Sigmoid colon (tissue), 7 donors: ENCODE data around the gene USP43. TPM values are rescaled to one million over a fixed set of nuclear protein-coding genes. Genes with fewer than 3 reads are reported as not detected.

Experiments used
- DNase-seq: peaks from one replicate; pipeline ENCODE4 v3.0.0-alpha.2; 2019
- H3K27ac ChIP-seq, 4 donors: fragments of 200-600 bp; sonication (generic); one replicate each; pipeline ENCODE4 v1.5.1; 2016 to 2019; ENCODE audit warnings: mild to moderate bottlenecking in 1 of 4
- H3K27me3 ChIP-seq, 3 donors: fragments of 200-600 bp; sonication (generic); one replicate each; pipeline ENCODE4 v1.5.1; 2019; ENCODE audit warnings: mild to moderate bottlenecking in 1 of 3
- H3K36me3 ChIP-seq, 4 donors: fragments of 200-600 bp; sonication (generic); one replicate each; pipeline ENCODE4 v1.5.1; 2016 to 2019
- H3K4me1 ChIP-seq, 4 donors: fragments of 200-600 bp; sonication (generic); one replicate each; pipeline ENCODE4 v1.5.1; 2017 to 2019
- H3K4me3 ChIP-seq, 4 donors: fragments of 200-600 bp; sonication (generic); one replicate each; pipeline ENCODE4 v1.5.1; 2017 to 2019; ENCODE audit warnings: mild to moderate bottlenecking in 2 of 4, moderate library complexity in 1 of 4
- H3K9me3 ChIP-seq, 4 donors: fragments of 200-600 bp in 3 of 4; sonication (generic) in 3 of 4; one replicate each; pipeline versions ENCODE4 v1.5.1 to v1.6.1; 2013 to 2019
- CTCF ChIP-seq, 4 experiments: fragments of 450-650 bp in 3 of 4; fragments of 200-600 bp in 1 of 4; IDR thresholded peaks; one replicate each; pipeline ENCODE4 v1.5.1; 2016 to 2019; ENCODE audit warnings: antibody characterized with exemption in 4 of 4, mild to moderate bottlenecking in 3 of 4, moderate library complexity in 2 of 4
- EP300 ChIP-seq, 4 donors: sonication (generic); formaldehyde crosslinking; IDR thresholded peaks; one replicate each; pipeline ENCODE4 v1.6.1; 2017; ENCODE audit warnings: antibody characterized with exemption in 4 of 4
- POLR2A ChIP-seq, 2 donors: fragments of 450-650 bp; IDR thresholded peaks; one replicate each; pipeline ENCODE4 v1.6.1; 2016; ENCODE audit warnings: antibody characterized with exemption in 2 of 2, mild to moderate bottlenecking in 2 of 2, moderate library complexity in 2 of 2
- POLR2AphosphoS5 ChIP-seq, 4 donors: sonication (generic); formaldehyde crosslinking; IDR thresholded peaks; one replicate each; pipeline ENCODE4 v1.6.1; 2017; ENCODE audit warnings: antibody characterized with exemption in 4 of 4
- WGBS, 2 donors: extraction: QIAGEN DNeasy Blood & Tissue Kit; methylation state at CpG; one replicate each; pipeline ENCODE4 v1.1.7; 2013; 5-methylcytosine and 5-hydroxymethylcytosine counted together
- intact Hi-C: fragments of 100-400 bp; cut with DNase I; formaldehyde crosslinking; loops from one replicate; pipeline ENCODE4 v1.15.1; 2023
- polyA plus RNA-seq, 3 donors: library from polyadenylated mRNA; stranded (reverse); fragments of 200-250 nt; gene quantifications; one replicate each; pipeline ENCODE4 v1.2.3, GENCODE V29; 2013
- total RNA-seq, 4 donors: library from RNA; depleted of rRNA; stranded (reverse); fragments of >200 nt; gene quantifications; one replicate each; pipeline ENCODE4 v1.1.0, GENCODE V29; 2016
- donor health status: healthy with polysubstance abuse.
- donor health status: Bipolar disorder and iron deficiency.
- donor health status: healthy.

USP43 gene
- total and polyA plus RNA-seq, 7 donors: under 0.01 to 6.9 (median 4.2) TPM; not detected in 2

GRCh38 chr17:9769036-9769695 is 123.8 kb downstream of the USP43 start:
- TF ChIP-seq EP300 (IDR thresholded peaks at IDR 0.05) (no peak), POLR2A (IDR thresholded peaks at IDR 0.05) (no peak), POLR2AphosphoS5 (IDR thresholded peaks at IDR 0.05) (no peak), CTCF (IDR thresholded peaks at IDR 0.05) (no peak)
- intact Hi-C loops: loop anchor here (5.0 kb wide), 1 partner anchor 192 kb away; the partner anchor contains the start of genes CFAP52 and STX8
- no peaks in the 10 kb centered on the region for H3K9me3 ChIP-seq
- no peak for DNase-seq
- H3K4me3 ChIP-seq: no peak overlapping the region
- 85 to 88% methylated on average over 15 of the region's 15 CpGs for WGBS, 2 donors
- no peaks in the 10 kb centered on the region for H3K27me3 ChIP-seq
- no peak overlapping the region for H3K27ac ChIP-seq
- H3K4me1 ChIP-seq: no peaks in the 10 kb centered on the region
- no peaks in the 10 kb centered on the region for H3K36me3 ChIP-seq

DNA sequence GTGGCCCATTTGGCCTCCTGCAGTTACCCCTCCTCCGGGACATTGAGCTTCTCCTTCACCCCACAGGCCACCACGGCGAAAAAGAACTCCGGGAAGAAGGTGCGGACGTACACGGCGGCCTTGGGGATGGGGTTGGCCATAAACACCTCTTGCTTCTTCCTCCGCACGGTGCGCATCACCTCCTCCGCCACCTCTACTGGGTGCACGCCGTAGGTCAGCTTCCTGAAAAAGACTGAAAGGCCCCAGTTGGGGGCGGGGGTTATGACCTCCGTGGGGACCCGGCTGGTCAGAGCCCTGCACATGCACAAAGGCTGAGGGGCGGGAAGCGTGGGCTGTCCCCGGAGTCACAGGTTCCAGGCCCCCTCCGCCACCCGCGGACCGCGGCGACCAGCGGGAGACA is 126.1 kb downstream of the USP43 start:
- WGBS, 2 donors: 94 to 95% methylated on average over 27 of the region's 27 CpGs
- H3K9me3 ChIP-seq: no peaks in the 10 kb centered on the region
- H3K36me3 ChIP-seq: no peaks in the 10 kb centered on the region
- intact Hi-C loops: no loop called here
- no peak overlapping the region for H3K4me3 ChIP-seq
- DNase-seq: no peak
- no peaks in the 10 kb centered on the region for H3K4me1 ChIP-seq
- H3K27me3 ChIP-seq: no peaks in the 10 kb centered on the region
- no peak overlapping the region for H3K27ac ChIP-seq
- TF ChIP-seq CTCF (IDR thresholded peaks at IDR 0.05) (no peak), POLR2A (IDR thresholded peaks at IDR 0.05) (no peak), POLR2AphosphoS5 (IDR thresholded peaks at IDR 0.05) (no peak), EP300 (IDR thresholded peaks at IDR 0.05) (no peak)

GRCh38 chr17:9772658-9773057 is 127.3 kb downstream of the USP43 start:
- WGBS, 2 donors: 81 to 82% methylated on average over 19 of the region's 19 CpGs
- DNase-seq: no peak
- TF ChIP-seq POLR2A (IDR thresholded peaks at IDR 0.05) (no peak), CTCF (IDR thresholded peaks at IDR 0.05) (no peak), POLR2AphosphoS5 (IDR thresholded peaks at IDR 0.05) (no peak), EP300 (IDR thresholded peaks at IDR 0.05) (no peak)

DNA sequence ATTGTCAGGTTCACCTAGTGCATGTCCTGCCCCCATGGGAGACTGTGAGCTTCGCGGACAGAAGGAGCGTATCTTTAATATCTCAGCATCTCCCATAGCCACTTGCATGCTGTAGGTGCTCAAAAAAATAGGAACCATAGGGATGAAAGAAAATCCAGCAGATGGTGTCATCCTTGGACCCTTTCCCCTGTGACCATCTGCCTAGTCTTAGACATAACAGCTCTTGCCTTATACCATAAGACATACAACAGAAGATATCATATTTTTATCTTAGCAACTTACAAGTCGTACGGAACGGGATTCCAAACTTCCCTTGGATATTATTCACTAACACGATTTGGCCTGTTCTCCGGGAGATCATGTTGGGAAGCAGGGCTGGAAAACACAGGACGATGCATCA is 131.6 kb downstream of the USP43 start:
- no peak overlapping the region for H3K4me3 ChIP-seq
- no peaks in the 10 kb centered on the region for H3K36me3 ChIP-seq
- H3K4me1 ChIP-seq: no peaks in the 10 kb centered on the region
- WGBS, 2 donors: 90 to 93% methylated on average over 9 of the region's 9 CpGs
- H3K27me3 ChIP-seq: no peaks in the 10 kb centered on the region
- intact Hi-C loops: no loop called here
- no peak for DNase-seq
- no peaks in the 10 kb centered on the region for H3K9me3 ChIP-seq
- no peak overlapping the region for H3K27ac ChIP-seq
- TF ChIP-seq POLR2A (IDR thresholded peaks at IDR 0.05) (no peak), EP300 (IDR thresholded peaks at IDR 0.05) (no peak), POLR2AphosphoS5 (IDR thresholded peaks at IDR 0.05) (no peak), CTCF (IDR thresholded peaks at IDR 0.05) (no peak)

More at GRCh38 chr17:9772658-9773057, 127.3 kb downstream of the USP43 start:
- H3K4me3 ChIP-seq: no peak overlapping the region
- intact Hi-C loops: no loop called here
- H3K27me3 ChIP-seq: no peaks in the 10 kb centered on the region
- no peak overlapping the region for H3K27ac ChIP-seq
- H3K36me3 ChIP-seq: no peaks in the 10 kb centered on the region
- no peaks in the 10 kb centered on the region for H3K9me3 ChIP-seq
- no peaks in the 10 kb centered on the region for H3K4me1 ChIP-seq

Other genes with a start within 250 kb of the USP43 start
- 100 to 1,000 TPM in 1 of 4 donors, 10 to 100 TPM in 3; 56.6 to 104 (median 83.4) TPM for gene STX8, start 69.7 kb upstream of the USP43 start, total RNA-seq
- 10 to 100 TPM; 40.4 to 77.5 (median 46.2) TPM for gene STX8, start 69.7 kb upstream of the USP43 start, polyA plus RNA-seq
- gene CFAP52, start 68.9 kb upstream of the USP43 start, total RNA-seq: under 1 TPM in 1 of 4 donors, not detected in 3; 0.99 TPM
- under 1 TPM in 1 of 3 donors, not detected in 2; 0.03 TPM for gene CFAP52, start 68.9 kb upstream of the USP43 start, polyA plus RNA-seq
- not detected for gene DHRS7C, start 146.1 kb downstream of the USP43 start, total RNA-seq
- under 1 TPM in 1 of 3 donors, not detected in 2; 0.92 TPM for gene DHRS7C, start 146.1 kb downstream of the USP43 start, polyA plus RNA-seq
- gene GSG1L2, start 176.6 kb downstream of the USP43 start, total RNA-seq: not detected
- not detected for gene GSG1L2, start 176.6 kb downstream of the USP43 start, polyA plus RNA-seq
- gene GLP2R, start 180.4 kb downstream of the USP43 start, total RNA-seq: 10 to 100 TPM; 28.5 to 56.2 (median 50.8) TPM
- 10 to 100 TPM in 1 of 3 donors, 1 to 10 TPM in 1, under 1 TPM in 1; 0.89 to 15.0 (median 5.5) TPM for gene GLP2R, start 180.4 kb downstream of the USP43 start, polyA plus RNA-seq